Measurements from ENCODE around the gene FUZ. TPM values are rescaled to one million over a fixed set of nuclear protein-coding genes. Genes with fewer than 3 reads are reported as not detected.

The FUZ gene
- total RNA-seq, 4 donors from 2014 or later, result 9.1 to 21.5 (median 15.6) TPM

DNA sequence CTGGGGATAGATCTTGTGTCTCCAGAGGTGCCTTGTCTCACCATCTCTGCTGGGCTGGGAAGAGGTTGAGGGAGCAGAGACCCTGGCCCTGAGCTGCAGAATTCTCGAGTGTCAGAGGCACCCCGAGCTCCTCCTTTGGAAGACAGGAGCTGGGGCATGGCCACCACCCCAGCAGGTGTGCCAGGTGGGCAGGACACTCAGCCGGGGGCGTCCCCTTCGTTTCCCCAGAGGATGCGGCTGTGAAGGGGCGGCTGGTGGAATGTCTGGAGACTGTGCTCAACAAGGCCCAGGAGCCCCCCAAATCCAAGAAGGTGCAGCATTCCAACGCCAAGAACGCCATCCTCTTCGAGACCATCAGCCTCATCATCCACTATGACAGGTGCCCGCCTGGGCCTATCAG is 14.5 kb downstream of the FUZ start:
- TF ChIP-seq, protein P1, sequence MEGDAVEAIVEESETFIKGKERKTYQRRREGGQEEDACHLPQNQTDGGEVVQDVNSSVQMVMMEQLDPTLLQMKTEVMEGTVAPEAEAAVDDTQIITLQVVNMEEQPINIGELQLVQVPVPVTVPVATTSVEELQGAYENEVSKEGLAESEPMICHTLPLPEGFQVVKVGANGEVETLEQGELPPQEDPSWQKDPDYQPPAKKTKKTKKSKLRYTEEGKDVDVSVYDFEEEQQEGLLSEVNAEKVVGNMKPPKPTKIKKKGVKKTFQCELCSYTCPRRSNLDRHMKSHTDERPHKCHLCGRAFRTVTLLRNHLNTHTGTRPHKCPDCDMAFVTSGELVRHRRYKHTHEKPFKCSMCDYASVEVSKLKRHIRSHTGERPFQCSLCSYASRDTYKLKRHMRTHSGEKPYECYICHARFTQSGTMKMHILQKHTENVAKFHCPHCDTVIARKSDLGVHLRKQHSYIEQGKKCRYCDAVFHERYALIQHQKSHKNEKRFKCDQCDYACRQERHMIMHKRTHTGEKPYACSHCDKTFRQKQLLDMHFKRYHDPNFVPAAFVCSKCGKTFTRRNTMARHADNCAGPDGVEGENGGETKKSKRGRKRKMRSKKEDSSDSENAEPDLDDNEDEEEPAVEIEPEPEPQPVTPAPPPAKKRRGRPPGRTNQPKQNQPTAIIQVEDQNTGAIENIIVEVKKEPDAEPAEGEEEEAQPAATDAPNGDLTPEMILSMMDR (IDR thresholded peaks at IDR 0.05), result no peak
- no peak for DNase-seq (ENCODE audit: low spot score in 2 of 2)
- WGBS, 2 donors, result 86 to 91% methylated on average over 11 of the region's 11 CpGs
- intact Hi-C loops (cut with DNase I; ENCODE audit: low total_unique reads), result no loop called here
- no peak overlapping the region for H3K4me3 ChIP-seq (ENCODE audit: low read depth, poor library complexity, severe bottlenecking)

DNA sequence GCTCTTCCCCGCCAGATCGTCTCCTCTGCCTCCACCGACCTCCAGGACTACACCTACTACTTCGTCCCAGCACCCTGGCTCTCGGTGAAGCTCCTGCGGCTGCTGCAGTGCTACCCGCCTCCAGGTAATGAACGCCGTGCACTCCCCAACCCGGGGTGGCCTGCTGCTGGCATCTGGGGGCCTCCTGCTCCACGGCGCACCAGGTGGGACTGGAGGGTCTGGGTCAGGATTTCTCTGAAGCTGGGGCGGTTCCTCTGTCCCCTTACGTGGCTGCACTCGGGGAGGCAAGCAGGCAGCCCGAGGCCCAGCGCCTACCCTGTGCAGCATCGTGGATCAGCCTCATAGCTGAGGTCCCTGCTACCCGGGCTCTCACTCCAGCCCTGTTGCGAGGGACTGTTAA is 17.5 kb downstream of the FUZ start:
- intact Hi-C loops (cut with DNase I; ENCODE audit: low total_unique reads), result no loop called here
- whole genome bisulfite sequencing, 2 donors, result 93 to 97% methylated on average over 16 to 20 of the region's 20 CpGs
- DNase-seq (ENCODE audit: low spot score in 2 of 2), result no peak
- H3K4me3 ChIP-seq (ENCODE audit: low read depth, poor library complexity, severe bottlenecking), result no peak overlapping the region
- TF ChIP-seq POLR2A (IDR thresholded peaks at IDR 0.05), result no peak
- TF ChIP-seq, protein P1 (IDR thresholded peaks at IDR 0.05), result no peak

DNA sequence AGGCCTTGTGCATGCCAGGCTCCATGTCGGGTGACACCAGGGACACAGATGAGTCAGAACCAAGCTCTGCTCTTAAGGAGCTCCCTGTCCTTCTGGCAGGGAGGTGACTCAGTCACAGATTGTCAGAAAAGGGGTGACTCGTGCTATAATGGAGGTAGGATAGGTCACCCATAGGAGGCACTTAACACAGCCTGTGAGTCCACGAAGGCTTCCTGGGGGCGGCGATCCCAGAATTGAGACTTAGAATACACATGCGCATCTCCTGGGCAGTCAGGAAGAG is 19.6 kb downstream of the FUZ start:
- WGBS, 2 donors, result 88 to 93% methylated on average over 6 of the region's 6 CpGs
- TF ChIP-seq, protein P1 (IDR thresholded peaks at IDR 0.05), result no peak
- TF ChIP-seq POLR2A (IDR thresholded peaks at IDR 0.05), result no peak
- H3K4me3 ChIP-seq (ENCODE audit: low read depth, poor library complexity, severe bottlenecking), result no peak overlapping the region
- intact Hi-C loops (cut with DNase I; ENCODE audit: low total_unique reads), result no loop called here
- DNase-seq (ENCODE audit: low spot score in 2 of 2), result no peak

DNA sequence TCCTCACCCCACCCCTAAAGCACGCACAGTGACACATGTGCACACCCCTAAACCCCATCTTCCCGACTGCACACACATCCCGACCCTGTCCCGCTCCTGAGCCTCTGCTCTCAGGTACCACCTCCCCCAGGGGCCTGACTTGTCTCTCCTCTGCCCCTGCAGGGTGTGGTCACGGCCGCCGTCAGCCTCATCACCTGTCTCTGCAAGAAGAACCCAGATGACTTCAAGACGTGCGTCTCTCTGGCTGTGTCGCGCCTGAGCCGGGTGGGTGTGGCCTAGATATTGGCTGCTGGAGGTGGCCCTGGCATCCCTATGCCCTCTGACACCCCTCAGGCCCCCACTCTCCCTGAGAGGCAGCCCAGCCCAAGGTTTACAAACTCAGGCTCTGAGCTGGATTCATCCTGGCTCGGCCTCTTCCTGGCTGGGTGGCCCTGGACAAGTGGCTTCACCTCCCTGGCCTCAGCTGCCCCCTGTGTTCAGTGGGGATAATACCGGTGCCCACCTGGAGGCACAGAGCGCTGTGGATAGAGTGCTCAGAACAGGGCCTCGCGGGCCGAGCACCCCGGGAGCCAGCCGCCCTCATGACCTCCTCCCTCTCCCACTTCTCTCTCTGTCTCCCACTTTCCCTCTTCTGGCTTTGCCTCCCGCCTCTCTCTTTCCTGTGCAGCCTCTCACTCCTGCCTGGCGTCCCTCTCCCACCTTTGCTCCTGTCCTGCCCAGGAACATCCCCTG is 20.1 kb downstream of the FUZ start:
- WGBS, 2 donors, result 83 to 89% methylated on average over 17 to 21 of the region's 22 CpGs
- no peak for DNase-seq (ENCODE audit: low spot score in 2 of 2)
- no peak overlapping the region for H3K4me3 ChIP-seq (ENCODE audit: low read depth, poor library complexity, severe bottlenecking)
- intact Hi-C loops (cut with DNase I; ENCODE audit: low total_unique reads), result no loop called here
- no peak for TF ChIP-seq POLR2A (IDR thresholded peaks at IDR 0.05)
- TF ChIP-seq, protein P1 (IDR thresholded peaks at IDR 0.05), result no peak

DNA sequence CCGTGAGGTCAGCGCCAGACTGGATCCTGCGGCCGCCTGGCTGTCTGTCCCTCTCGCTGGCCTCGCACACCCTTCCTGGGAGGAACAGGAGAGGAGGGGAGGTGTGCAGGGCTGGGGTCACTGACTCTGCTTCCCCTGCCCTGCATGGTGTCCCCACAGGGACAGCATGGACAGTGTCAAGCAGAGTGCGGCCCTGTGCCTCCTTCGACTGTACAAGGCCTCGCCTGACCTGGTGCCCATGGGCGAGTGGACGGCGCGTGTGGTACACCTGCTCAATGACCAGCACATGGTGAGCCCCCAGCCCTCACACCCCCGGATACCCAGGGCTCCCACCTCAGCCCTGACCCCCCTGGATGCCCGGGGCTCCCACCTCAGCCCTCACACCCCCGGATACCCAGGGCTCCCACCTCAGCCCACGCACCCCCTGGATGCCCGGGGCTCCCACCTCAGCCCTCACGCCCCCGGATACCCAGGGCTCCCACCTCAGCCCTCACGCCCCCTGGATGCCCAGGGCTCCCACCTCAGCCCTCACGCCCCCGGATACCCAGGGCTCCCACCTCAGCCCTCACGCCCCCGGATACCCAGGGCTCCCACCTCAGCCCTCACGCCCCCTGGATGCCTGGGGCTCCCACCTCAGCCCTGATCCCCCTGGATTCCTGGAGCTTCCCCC is 21.2 kb downstream of the FUZ start:
- DNase-seq (ENCODE audit: low spot score in 2 of 2), result no peak
- intact Hi-C loops (cut with DNase I; ENCODE audit: low total_unique reads), result no loop called here
- TF ChIP-seq POLR2A (IDR thresholded peaks at IDR 0.05), result no peak
- TF ChIP-seq, protein P1 (IDR thresholded peaks at IDR 0.05), result no peak
- WGBS, 2 donors, result 94 to 96% methylated on average over 9 to 21 of the region's 26 CpGs
- no peak overlapping the region for H3K4me3 ChIP-seq (ENCODE audit: low read depth, poor library complexity, severe bottlenecking)
